ENCODE results near the gene TADA2A. TPM values are rescaled to one million over a fixed set of nuclear protein-coding genes. Genes with fewer than 3 reads are reported as not detected.
"Not testable (repeated sequence)": the region's sequence is repeated elsewhere in the genome, so short reads cannot be mapped to it uniquely, and the experiment has no call there.

TADA2A gene
- polyA plus RNA-seq, 1 donor = 22.3 TPM

GRCh38 chr17:37505333-37505732 lies 98.6 kb downstream of the TADA2A start:
- H3K9me3 ChIP-seq (ENCODE audit: control insufficient read depth, low read depth, low read length) = no peaks in the 10 kb centered on the region
- H3K27me3 ChIP-seq (ENCODE audit: control insufficient read depth, insufficient read depth, low read length) = no peaks in the 10 kb centered on the region
- H3K4me3 ChIP-seq (ENCODE audit: low read length) = no peak overlapping the region
- H3K4me1 ChIP-seq (ENCODE audit: control insufficient read depth, insufficient read depth, low read length) = no peaks in the 10 kb centered on the region
- DNase-seq = no peak
- no peaks in the 10 kb centered on the region for H3K36me3 ChIP-seq (ENCODE audit: control insufficient read depth, insufficient read depth, low read length)
- no peak overlapping the region for H3K27ac ChIP-seq (ENCODE audit: low read length)
- no CpG with 5 or more reads among the region's 3 CpGs for WGBS (ENCODE audit: insufficient coverage, low lambda C conversion rate)

- H3K27ac ChIP-seq (ENCODE audit: low read length) = no peak overlapping the region
- DNase-seq = no peak
Observed at GRCh38 chr17:37506678-37507077, 100.0 kb downstream of the TADA2A start.

GRCh38 chr17:37507111-37507510 lies 100.4 kb downstream of the TADA2A start:
- H3K27ac ChIP-seq (ENCODE audit: low read length) = no peak overlapping the region
- no peak for DNase-seq
- H3K27me3 ChIP-seq (ENCODE audit: control insufficient read depth, insufficient read depth, low read length) = no peaks in the 10 kb centered on the region
- H3K9me3 ChIP-seq (ENCODE audit: control insufficient read depth, low read depth, low read length) = no peaks in the 10 kb centered on the region
- WGBS (ENCODE audit: insufficient coverage, low lambda C conversion rate) = no CpG with 5 or more reads among the region's 9 CpGs
- no peak overlapping the region for H3K4me3 ChIP-seq (ENCODE audit: low read length)
- H3K36me3 ChIP-seq (ENCODE audit: control insufficient read depth, insufficient read depth, low read length) = peaks cover 2% of the 10 kb centered on the region
- H3K4me1 ChIP-seq (ENCODE audit: control insufficient read depth, insufficient read depth, low read length) = no peaks in the 10 kb centered on the region

More at GRCh38 chr17:37506678-37507077, 100.0 kb downstream of the TADA2A start:
- no peak overlapping the region for H3K4me3 ChIP-seq (ENCODE audit: low read length)
- no peaks in the 10 kb centered on the region for H3K27me3 ChIP-seq (ENCODE audit: control insufficient read depth, insufficient read depth, low read length)
- no CpG with 5 or more reads among the region's 10 CpGs for WGBS (ENCODE audit: insufficient coverage, low lambda C conversion rate)
- H3K36me3 ChIP-seq (ENCODE audit: control insufficient read depth, insufficient read depth, low read length) = no peaks in the 10 kb centered on the region
- H3K9me3 ChIP-seq (ENCODE audit: control insufficient read depth, low read depth, low read length) = no peaks in the 10 kb centered on the region
- no peaks in the 10 kb centered on the region for H3K4me1 ChIP-seq (ENCODE audit: control insufficient read depth, insufficient read depth, low read length)

GRCh38 chr17:37510056-37510455 lies 103.4 kb downstream of the TADA2A start:
- Histone ChIP-seq H3K4me1 (ENCODE audit: control insufficient read depth, insufficient read depth, low read length) (no peaks in the 10 kb centered on the region), H3K9me3 (ENCODE audit: control insufficient read depth, low read depth, low read length) (no peaks in the 10 kb centered on the region), H3K4me3 (ENCODE audit: low read length) (no peak overlapping the region), H3K36me3 (ENCODE audit: control insufficient read depth, insufficient read depth, low read length) (peaks cover 19% of the 10 kb centered on the region), H3K27ac (ENCODE audit: low read length) (no peak overlapping the region), H3K27me3 (ENCODE audit: control insufficient read depth, insufficient read depth, low read length) (no peaks in the 10 kb centered on the region)
- no peak for DNase-seq
- no CpG with 5 or more reads among the region's 17 CpGs for WGBS (ENCODE audit: insufficient coverage, low lambda C conversion rate)

- H3K27me3 ChIP-seq (ENCODE audit: control insufficient read depth, insufficient read depth, low read length); DNase-seq; H3K27ac ChIP-seq (ENCODE audit: low read length); H3K4me3 ChIP-seq (ENCODE audit: low read length); H3K4me1 ChIP-seq (ENCODE audit: control insufficient read depth, insufficient read depth, low read length); H3K9me3 ChIP-seq (ENCODE audit: control insufficient read depth, low read depth, low read length): not testable (repeated sequence)
- WGBS (ENCODE audit: insufficient coverage, low lambda C conversion rate) = no CpG with 5 or more reads among the region's 1 CpG
- H3K36me3 ChIP-seq (ENCODE audit: control insufficient read depth, insufficient read depth, low read length) = peaks cover 24% of the 10 kb centered on the region
Observed at GRCh38 chr17:37511642-37512041, 105.0 kb downstream of the TADA2A start.

GRCh38 chr17:37512442-37513068 lies 105.9 kb downstream of the TADA2A start:
- H3K27me3 ChIP-seq (ENCODE audit: control insufficient read depth, insufficient read depth, low read length) = no peaks in the 10 kb centered on the region
- WGBS (ENCODE audit: insufficient coverage, low lambda C conversion rate) = no CpG with 5 or more reads among the region's 24 CpGs
- DNase-seq = no peak
- H3K4me1 ChIP-seq (ENCODE audit: control insufficient read depth, insufficient read depth, low read length) = no peaks in the 10 kb centered on the region
- H3K9me3 ChIP-seq (ENCODE audit: control insufficient read depth, low read depth, low read length) = no peaks in the 10 kb centered on the region
- no peak overlapping the region for H3K4me3 ChIP-seq (ENCODE audit: low read length)
- peaks cover 33% of the 10 kb centered on the region for H3K36me3 ChIP-seq (ENCODE audit: control insufficient read depth, insufficient read depth, low read length)
- H3K27ac ChIP-seq (ENCODE audit: low read length) = no peak overlapping the region

- H3K4me3 ChIP-seq (ENCODE audit: low read length) = no peak overlapping the region
- no peaks in the 10 kb centered on the region for H3K27me3 ChIP-seq (ENCODE audit: control insufficient read depth, insufficient read depth, low read length)
- no peaks in the 10 kb centered on the region for H3K9me3 ChIP-seq (ENCODE audit: control insufficient read depth, low read depth, low read length)
- no CpG with 5 or more reads among the region's 10 CpGs for WGBS (ENCODE audit: insufficient coverage, low lambda C conversion rate)
- H3K4me1 ChIP-seq (ENCODE audit: control insufficient read depth, insufficient read depth, low read length) = no peaks in the 10 kb centered on the region
- H3K36me3 ChIP-seq (ENCODE audit: control insufficient read depth, insufficient read depth, low read length) = peaks cover 45% of the 10 kb centered on the region
- no peak for DNase-seq
- H3K27ac ChIP-seq (ENCODE audit: low read length) = no peak overlapping the region
Observed at GRCh38 chr17:37513711-37514110, 107.0 kb downstream of the TADA2A start.

- Histone ChIP-seq H3K4me1 (ENCODE audit: control insufficient read depth, insufficient read depth, low read length) (no peaks in the 10 kb centered on the region), H3K27me3 (ENCODE audit: control insufficient read depth, insufficient read depth, low read length) (no peaks in the 10 kb centered on the region), H3K9me3 (ENCODE audit: control insufficient read depth, low read depth, low read length) (no peaks in the 10 kb centered on the region), H3K27ac (ENCODE audit: low read length) (no peak overlapping the region), H3K4me3 (ENCODE audit: low read length) (no peak overlapping the region), H3K36me3 (ENCODE audit: control insufficient read depth, insufficient read depth, low read length) (peaks cover 66% of the 10 kb centered on the region)
- DNase-seq = no peak
- 100% methylated on average over 1 of the region's 6 CpGs for WGBS (ENCODE audit: insufficient coverage, low lambda C conversion rate)
Observed at GRCh38 chr17:37516127-37516571, 109.5 kb downstream of the TADA2A start.

GRCh38 chr17:37517881-37518280 lies 111.2 kb downstream of the TADA2A start:
- DNase-seq = no peak
- WGBS (ENCODE audit: insufficient coverage, low lambda C conversion rate) = no CpG with 5 or more reads among the region's 4 CpGs
- Histone ChIP-seq H3K36me3 (ENCODE audit: control insufficient read depth, insufficient read depth, low read length) (peaks cover 64% of the 10 kb centered on the region), H3K27me3 (ENCODE audit: control insufficient read depth, insufficient read depth, low read length) (no peaks in the 10 kb centered on the region), H3K4me3 (ENCODE audit: low read length) (no peak overlapping the region), H3K27ac (ENCODE audit: low read length) (no peak overlapping the region), H3K4me1 (ENCODE audit: control insufficient read depth, insufficient read depth, low read length) (no peaks in the 10 kb centered on the region), H3K9me3 (ENCODE audit: control insufficient read depth, low read depth, low read length) (no peaks in the 10 kb centered on the region)

- DNase-seq = no peak
- H3K4me3 ChIP-seq (ENCODE audit: low read length) = no peak overlapping the region
- H3K27ac ChIP-seq (ENCODE audit: low read length) = no peak overlapping the region
- H3K9me3 ChIP-seq (ENCODE audit: control insufficient read depth, low read depth, low read length) = no peaks in the 10 kb centered on the region
- WGBS (ENCODE audit: insufficient coverage, low lambda C conversion rate) = 100% methylated on average over 1 of the region's 8 CpGs
- peaks cover 65% of the 10 kb centered on the region for H3K36me3 ChIP-seq (ENCODE audit: control insufficient read depth, insufficient read depth, low read length)
- no peaks in the 10 kb centered on the region for H3K27me3 ChIP-seq (ENCODE audit: control insufficient read depth, insufficient read depth, low read length)
- no peaks in the 10 kb centered on the region for H3K4me1 ChIP-seq (ENCODE audit: control insufficient read depth, insufficient read depth, low read length)
Observed at GRCh38 chr17:37518826-37519225, 112.1 kb downstream of the TADA2A start.
